ENCODE measurements around the gene DLG2.

GRCh38 chr11:85257837-85258236 lies 369.3 kb downstream of the DLG2 start:
- no peak for TF ChIP-seq RAD21 (IDR thresholded peaks at IDR 0.05)
- TF ChIP-seq, protein P1, sequence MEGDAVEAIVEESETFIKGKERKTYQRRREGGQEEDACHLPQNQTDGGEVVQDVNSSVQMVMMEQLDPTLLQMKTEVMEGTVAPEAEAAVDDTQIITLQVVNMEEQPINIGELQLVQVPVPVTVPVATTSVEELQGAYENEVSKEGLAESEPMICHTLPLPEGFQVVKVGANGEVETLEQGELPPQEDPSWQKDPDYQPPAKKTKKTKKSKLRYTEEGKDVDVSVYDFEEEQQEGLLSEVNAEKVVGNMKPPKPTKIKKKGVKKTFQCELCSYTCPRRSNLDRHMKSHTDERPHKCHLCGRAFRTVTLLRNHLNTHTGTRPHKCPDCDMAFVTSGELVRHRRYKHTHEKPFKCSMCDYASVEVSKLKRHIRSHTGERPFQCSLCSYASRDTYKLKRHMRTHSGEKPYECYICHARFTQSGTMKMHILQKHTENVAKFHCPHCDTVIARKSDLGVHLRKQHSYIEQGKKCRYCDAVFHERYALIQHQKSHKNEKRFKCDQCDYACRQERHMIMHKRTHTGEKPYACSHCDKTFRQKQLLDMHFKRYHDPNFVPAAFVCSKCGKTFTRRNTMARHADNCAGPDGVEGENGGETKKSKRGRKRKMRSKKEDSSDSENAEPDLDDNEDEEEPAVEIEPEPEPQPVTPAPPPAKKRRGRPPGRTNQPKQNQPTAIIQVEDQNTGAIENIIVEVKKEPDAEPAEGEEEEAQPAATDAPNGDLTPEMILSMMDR (IDR thresholded peaks at IDR 0.05; ENCODE audit: low read depth, low read length, missing input control) = no peak
